ENCODE data around the gene BRSK1.
A peak's percentile ranks its signal among the peaks of the same experiment; 100 is the strongest.

Gene BRSK1

GRCh38 chr19:55242517-55242916 is 41.3 kb upstream of the BRSK1 start:
- no peak overlapping the region for H3K27ac ChIP-seq
- DNase-seq (ENCODE audit: low spot score), result no peak
- TF ChIP-seq CTCF (IDR thresholded peaks at IDR 0.05), result no peak
- H3K4me3 ChIP-seq, result no peak overlapping the region

GRCh38 chr19:55244004-55244680 is 39.7 kb upstream of the BRSK1 start:
- DNase-seq (ENCODE audit: low spot score), result no peak
- no peak for TF ChIP-seq CTCF (IDR thresholded peaks at IDR 0.05)
- Histone ChIP-seq H3K4me3 (no peak overlapping the region), H3K27ac (no peak overlapping the region)

- Histone ChIP-seq H3K4me3 (no peak overlapping the region), H3K27ac (no peak overlapping the region)
- TF ChIP-seq CTCF (IDR thresholded peaks at IDR 0.05), result no peak
- no peak for DNase-seq (ENCODE audit: low spot score)
These were observed 38.4 kb upstream of the BRSK1 start for GRCh38 chr19:55245236-55245904.

- TF ChIP-seq CTCF (IDR thresholded peaks at IDR 0.05), result no peak
- Histone ChIP-seq H3K27ac (no peak overlapping the region), H3K4me3 (no peak overlapping the region)
- DNase-seq (ENCODE audit: low spot score), result no peak
These were observed 37.0 kb upstream of the BRSK1 start for GRCh38 chr19:55246462-55247451.

- TF ChIP-seq CTCF (IDR thresholded peaks at IDR 0.05), result no peak
- H3K4me3 ChIP-seq, result no peak overlapping the region
- no peak for DNase-seq (ENCODE audit: low spot score)
- H3K27ac ChIP-seq, result peak overlapping the region in 1 of 2 donors; percentile 3
These were observed 36.1 kb upstream of the BRSK1 start for GRCh38 chr19:55247621-55248099.

GRCh38 chr19:55248166-55248675 is 35.6 kb upstream of the BRSK1 start:
- Histone ChIP-seq H3K4me3 (no peak overlapping the region), H3K27ac (peak overlapping the region in 1 of 2 donors; percentile 3)
- no peak for TF ChIP-seq CTCF (IDR thresholded peaks at IDR 0.05)
- DNase-seq (ENCODE audit: low spot score), result no peak
